GM21825 (cell line): ENCODE data around the gene AGAP1.

Source experiments
- ATAC-seq: cut with Tn5 transposase; IDR thresholded peaks from one replicate; pipeline ENCODE4 v1.9.1; 2021; ENCODE audit warnings: mild to moderate bottlenecking, moderate library complexity; ENCODE audit not compliant: unreplicated experiment

The AGAP1 gene

GRCh38 chr2:235727174-235727573, 233.3 kb downstream of the AGAP1 start:
- no peak for ATAC-seq

DNA sequence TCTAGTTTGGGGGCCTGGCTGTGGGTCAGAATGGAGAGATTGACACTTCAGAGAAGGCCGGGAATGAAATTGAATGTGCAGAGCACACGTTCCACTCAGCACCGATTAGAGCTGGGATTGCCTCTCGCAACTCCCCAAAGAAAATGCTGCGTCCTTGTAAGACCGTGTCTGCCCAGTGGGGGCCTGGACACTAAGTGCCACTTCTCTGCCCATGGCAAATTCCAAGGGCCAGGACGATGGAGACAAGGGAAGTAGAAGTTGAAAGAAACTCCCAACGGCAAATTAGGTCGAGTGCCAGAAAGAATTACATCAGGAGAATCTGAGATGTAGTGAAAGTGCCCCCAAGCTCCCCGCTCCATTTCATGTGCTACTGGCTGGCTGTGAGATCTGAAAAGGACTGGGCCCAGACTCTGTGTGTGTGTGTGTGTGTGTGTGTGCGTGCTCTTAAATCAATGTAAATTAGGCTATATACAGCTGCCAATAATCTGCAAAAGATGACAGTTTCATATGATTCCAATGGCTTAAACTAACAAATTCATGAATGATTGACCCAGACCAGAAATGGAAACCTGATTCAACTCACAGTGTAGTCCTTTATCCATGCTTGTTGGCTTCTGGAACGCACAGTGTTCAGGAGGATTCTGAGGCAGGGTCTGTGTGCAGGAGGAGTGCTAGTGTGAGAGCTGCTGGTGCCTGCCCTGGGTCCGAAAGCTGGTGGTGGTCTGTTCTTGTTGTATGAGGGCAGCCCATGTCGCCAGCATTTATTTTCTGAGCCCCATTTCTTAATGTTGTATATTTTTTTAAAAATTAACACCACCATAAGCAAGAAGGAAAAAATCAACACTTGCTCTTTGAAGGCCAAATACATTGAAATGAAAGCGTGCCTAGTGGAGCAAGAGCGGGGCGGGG, 234.3 kb downstream of the AGAP1 start:
- no peak for ATAC-seq

- ATAC-seq, result no peak
Observed at GRCh38 chr2:235728800-235729556, 235.1 kb downstream of the AGAP1 start.

GRCh38 chr2:235729557-235729947, 235.7 kb downstream of the AGAP1 start:
- ATAC-seq, result no peak

DNA sequence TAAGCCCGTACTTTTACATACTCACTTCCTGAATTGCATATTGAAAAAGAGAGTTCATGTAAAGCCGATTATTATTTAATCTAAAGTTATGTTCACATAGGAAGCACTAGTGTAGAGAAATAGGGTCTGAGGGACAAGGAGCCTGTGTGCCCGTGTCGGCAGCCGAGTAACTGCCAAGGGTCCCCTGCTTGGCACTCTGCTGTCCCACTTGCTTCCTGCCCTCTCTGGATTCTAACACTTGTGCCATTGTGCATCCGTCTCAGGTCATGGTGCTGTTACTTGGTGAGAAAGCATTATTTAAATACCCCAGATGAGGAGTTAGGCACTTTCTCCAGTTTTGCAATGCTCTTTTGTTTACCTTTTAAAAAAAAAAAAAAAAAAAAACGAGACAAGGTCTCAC, 236.3 kb downstream of the AGAP1 start:
- no peak for ATAC-seq

GRCh38 chr2:235733761-235734160, 239.9 kb downstream of the AGAP1 start:
- ATAC-seq, result no peak

GRCh38 chr2:235734168-235734567, 240.3 kb downstream of the AGAP1 start:
- no peak for ATAC-seq

- no peak for ATAC-seq
Observed at GRCh38 chr2:235734688-235735231, 240.9 kb downstream of the AGAP1 start.

DNA sequence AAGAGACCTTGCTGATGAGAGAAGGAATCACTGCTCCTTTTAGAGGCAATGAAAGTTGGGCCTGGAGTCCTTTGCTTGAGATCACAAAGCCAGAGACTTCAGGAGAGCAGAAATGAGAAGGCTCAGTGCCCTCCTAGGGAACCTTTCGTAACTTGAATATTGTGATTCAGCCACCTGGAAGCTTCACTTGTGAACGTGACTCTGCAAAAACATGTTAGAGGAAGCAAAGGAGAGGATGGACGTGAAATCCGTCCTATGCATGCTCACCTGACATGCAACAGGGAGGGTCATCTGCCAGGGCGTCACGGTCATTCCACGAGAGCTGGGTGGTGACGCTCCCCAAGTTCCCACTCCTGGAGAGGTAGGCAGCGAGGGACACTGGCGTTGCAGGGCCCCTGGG, 243.6 kb downstream of the AGAP1 start:
- no peak for ATAC-seq

DNA sequence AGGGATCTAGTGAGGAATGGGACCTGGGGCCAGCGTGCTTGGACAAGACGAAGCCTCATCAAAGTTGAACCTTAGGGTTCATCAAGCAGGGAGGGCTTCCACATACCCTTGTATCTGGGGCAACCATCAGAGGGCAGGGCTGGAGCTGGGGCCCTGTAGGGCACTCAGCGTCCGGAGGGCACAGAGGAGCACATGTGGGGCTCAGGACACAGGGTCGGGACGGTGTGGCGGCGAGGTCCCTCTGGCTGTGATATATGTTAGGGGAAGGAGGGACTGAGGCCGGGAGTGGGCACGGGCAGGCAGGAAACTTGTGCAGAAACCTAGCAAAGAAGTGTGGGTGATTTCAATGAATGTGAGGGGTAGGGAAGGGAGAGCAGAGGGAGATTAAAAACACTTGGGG, 244.0 kb downstream of the AGAP1 start:
- ATAC-seq, result no peak

DNA sequence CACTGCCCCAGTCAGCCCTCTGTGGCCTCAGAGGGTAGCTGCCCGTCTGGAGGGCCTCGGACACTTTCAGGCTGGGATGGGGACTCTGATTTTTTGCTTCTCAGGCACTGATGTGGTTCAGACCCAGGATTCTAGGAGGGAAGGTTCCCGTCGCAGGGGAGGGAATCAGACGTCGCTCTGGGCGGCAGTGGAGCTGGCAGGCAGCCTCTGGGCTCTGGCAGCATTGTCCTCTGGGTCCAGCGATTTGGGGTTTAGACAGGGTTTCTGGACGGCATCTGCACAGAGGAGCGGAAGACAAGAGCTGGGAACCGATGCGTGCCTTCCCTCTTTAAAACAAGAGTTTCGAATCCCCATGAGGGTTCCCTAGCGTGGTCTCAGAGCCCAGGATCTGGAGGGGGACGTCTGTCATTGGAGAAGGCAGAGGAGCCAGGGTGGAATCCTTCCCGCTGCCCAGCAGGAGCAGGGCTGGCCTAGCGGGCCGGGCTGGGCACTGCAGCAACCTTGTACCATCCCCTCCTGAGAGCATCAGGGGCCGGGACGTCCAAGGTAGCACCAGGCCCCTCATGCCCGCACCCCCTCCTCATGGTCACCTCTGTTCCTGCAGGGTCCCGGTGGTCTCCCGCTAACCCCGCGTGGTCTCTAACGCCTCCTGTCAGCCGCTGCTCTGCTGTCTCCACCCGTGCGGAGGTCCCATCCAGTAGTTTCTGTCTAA, 246.0 kb downstream of the AGAP1 start:
- ATAC-seq, result no peak

GRCh38 chr2:235740821-235741220, 247.0 kb downstream of the AGAP1 start:
- ATAC-seq, result no peak

GRCh38 chr2:235744161-235744560, 250.3 kb downstream of the AGAP1 start:
- no peak for ATAC-seq

DNA sequence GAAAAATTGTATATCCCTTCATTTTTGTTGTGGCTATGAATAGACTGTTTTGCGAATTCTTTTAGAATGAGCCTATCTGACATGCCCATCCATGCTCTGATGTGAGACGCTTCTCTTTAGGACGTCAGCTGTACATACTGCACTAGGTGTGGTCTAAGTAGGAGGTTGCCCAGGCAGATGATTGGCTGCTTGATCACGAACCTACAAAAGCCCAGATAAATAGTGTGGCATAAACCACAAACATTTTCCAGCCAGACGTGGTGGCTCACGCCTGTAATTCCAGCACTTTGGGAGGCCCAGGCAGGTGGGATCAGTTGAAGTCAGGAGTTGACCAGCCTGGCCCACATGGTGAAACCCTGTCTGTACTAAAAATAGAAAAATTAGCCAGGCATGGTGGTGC, 251.8 kb downstream of the AGAP1 start:
- no peak for ATAC-seq

- ATAC-seq, result peak; percentile 52
Observed at GRCh38 chr2:235746257-235746934, 252.6 kb downstream of the AGAP1 start.

- ATAC-seq, result no peak
Observed at GRCh38 chr2:235747001-235747785, 253.3 kb downstream of the AGAP1 start.

DNA sequence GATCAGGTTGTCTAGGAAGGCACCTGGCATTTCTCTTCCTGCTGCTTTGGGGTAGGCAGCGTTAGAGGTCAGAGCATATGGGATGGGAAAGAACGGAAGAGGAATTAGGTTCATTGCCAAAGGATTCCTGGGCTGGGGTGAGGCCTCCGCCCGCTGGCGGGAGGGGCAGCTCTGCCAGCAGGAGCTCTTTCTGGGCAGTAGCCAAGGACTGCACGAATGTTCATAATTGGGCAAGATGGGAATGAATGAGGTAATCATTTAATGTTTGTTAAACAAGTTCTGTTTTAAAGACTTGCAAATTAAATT, 253.9 kb downstream of the AGAP1 start:
- ATAC-seq, result no peak

DNA sequence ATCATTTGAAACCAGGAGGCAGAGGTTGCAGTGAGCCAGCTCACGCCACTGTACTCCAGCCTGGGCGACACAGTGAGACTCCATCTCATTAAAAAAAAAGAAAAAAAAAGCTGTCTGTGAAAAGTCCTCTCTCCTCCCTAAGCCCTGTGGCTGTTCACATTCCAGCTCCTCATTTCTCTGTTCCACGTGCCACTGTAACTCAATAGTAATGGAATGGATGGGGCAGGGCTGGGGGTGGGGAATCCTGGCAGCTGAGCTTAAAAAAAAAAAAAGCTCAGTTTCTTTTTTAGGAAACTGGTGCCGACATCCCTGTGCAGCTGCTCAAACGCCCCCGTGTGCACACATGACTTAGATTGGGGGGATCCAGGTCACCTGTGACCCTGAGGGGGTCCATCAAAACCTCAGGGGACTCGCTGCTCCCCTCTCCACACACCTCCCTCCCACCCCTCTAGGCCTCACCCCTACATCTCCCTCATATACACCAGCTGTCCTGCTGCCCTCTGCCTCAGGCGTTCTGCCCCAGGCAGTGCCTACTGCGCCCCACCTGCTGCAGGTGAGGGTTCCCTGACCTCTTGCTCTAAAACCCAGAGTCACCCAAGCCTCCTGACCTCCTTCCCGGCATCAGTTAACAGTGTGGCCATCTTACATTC, 255.4 kb downstream of the AGAP1 start:
- no peak for ATAC-seq

- no peak for ATAC-seq
Observed at GRCh38 chr2:235749771-235750160, 255.9 kb downstream of the AGAP1 start.

GRCh38 chr2:235752846-235753245, 259.0 kb downstream of the AGAP1 start:
- ATAC-seq, result no peak
